Suprapubic skin (tissue), 4 donors: ENCODE measurements around the gene TBC1D19. TPM values are rescaled to one million over a fixed set of nuclear protein-coding genes. Genes with fewer than 3 reads are reported as not detected.

ENCODE experiments used
- DNase-seq, 2 donors: peaks; one replicate each; pipeline ENCODE4 v3.0.0-alpha.2; 2019; ENCODE audit warnings: low spot score in 2 of 2
- H3K27ac ChIP-seq: fragments of 200-600 bp; sonication (generic); one replicate; pipeline ENCODE4 v1.5.1; 2019
- H3K27me3 ChIP-seq: fragments of 200-600 bp; sonication (generic); one replicate; pipeline ENCODE4 v1.5.1; 2019
- H3K36me3 ChIP-seq: fragments of 200-600 bp; sonication (generic); one replicate; pipeline ENCODE4 v1.5.1; 2019
- H3K4me1 ChIP-seq: fragments of 200-600 bp; sonication (generic); one replicate; pipeline ENCODE4 v1.5.1; 2019
- H3K4me3 ChIP-seq: fragments of 200-600 bp; sonication (generic); one replicate; pipeline ENCODE4 v1.5.1; 2019; ENCODE audit warnings: mild to moderate bottlenecking
- H3K9me3 ChIP-seq: fragments of 200-600 bp; sonication (generic); one replicate; pipeline ENCODE4 v1.5.1; 2019
- EP300 ChIP-seq: sonication (generic); formaldehyde crosslinking; IDR thresholded peaks from one replicate; pipeline ENCODE4 v1.6.1; 2017; ENCODE audit warnings: antibody characterized with exemption
- POLR2A ChIP-seq, 2 donors: fragments of 450-650 bp; IDR thresholded peaks; one replicate each; pipeline ENCODE4 v1.6.1; 2017; ENCODE audit warnings: antibody characterized with exemption in 2 of 2, mild to moderate bottlenecking in 2 of 2, moderate library complexity in 2 of 2
- POLR2AphosphoS5 ChIP-seq, 3 donors: sonication (generic); formaldehyde crosslinking; IDR thresholded peaks; one replicate each; pipeline ENCODE4 v1.6.1; 2017; ENCODE audit warnings: antibody characterized with exemption in 3 of 3
- WGBS: methylation state at CpG from one replicate; pipeline ENCODE4 v1.1.5; 2018; 5-methylcytosine and 5-hydroxymethylcytosine counted together
- total RNA-seq, 4 donors: library from RNA; depleted of rRNA; stranded (reverse); fragments of >200 nt; gene quantifications; one replicate each; pipeline ENCODE4 v1.1.0, GENCODE V29; 2016
- TF ChIP-seq, protein P1 (sequence below), 2 donors: fragments of 200-600 bp in 1 of 2; fragments of 450-650 bp in 1 of 2; sonication (generic) in 1 of 2; IDR thresholded peaks; one replicate each; pipeline ENCODE4 v1.5.1; 2016 to 2019; ENCODE audit warnings: antibody characterized with exemption in 2 of 2, mild to moderate bottlenecking in 1 of 2, moderate library complexity in 1 of 2

Gene TBC1D19
- total RNA-seq, 4 donors from 2014 or later, result 6.2 to 16.2 (median 11.9) TPM

- Histone ChIP-seq H3K4me1 (no peaks in the 10 kb centered on the region), H3K9me3 (no peaks in the 10 kb centered on the region), H3K27ac (no peak overlapping the region), H3K27me3 (no peaks in the 10 kb centered on the region), H3K4me3 (no peak overlapping the region), H3K36me3 (no peaks in the 10 kb centered on the region)
- WGBS, result 100% methylated on average over 1 of the region's 1 CpG
- TF ChIP-seq POLR2AphosphoS5 (IDR thresholded peaks at IDR 0.05) (no peak), POLR2A (IDR thresholded peaks at IDR 0.05) (no peak), EP300 (no peak)
- TF ChIP-seq, protein P1, sequence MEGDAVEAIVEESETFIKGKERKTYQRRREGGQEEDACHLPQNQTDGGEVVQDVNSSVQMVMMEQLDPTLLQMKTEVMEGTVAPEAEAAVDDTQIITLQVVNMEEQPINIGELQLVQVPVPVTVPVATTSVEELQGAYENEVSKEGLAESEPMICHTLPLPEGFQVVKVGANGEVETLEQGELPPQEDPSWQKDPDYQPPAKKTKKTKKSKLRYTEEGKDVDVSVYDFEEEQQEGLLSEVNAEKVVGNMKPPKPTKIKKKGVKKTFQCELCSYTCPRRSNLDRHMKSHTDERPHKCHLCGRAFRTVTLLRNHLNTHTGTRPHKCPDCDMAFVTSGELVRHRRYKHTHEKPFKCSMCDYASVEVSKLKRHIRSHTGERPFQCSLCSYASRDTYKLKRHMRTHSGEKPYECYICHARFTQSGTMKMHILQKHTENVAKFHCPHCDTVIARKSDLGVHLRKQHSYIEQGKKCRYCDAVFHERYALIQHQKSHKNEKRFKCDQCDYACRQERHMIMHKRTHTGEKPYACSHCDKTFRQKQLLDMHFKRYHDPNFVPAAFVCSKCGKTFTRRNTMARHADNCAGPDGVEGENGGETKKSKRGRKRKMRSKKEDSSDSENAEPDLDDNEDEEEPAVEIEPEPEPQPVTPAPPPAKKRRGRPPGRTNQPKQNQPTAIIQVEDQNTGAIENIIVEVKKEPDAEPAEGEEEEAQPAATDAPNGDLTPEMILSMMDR (IDR thresholded peaks at IDR 0.05), result no peak
- no peak for DNase-seq
These were observed 17.3 kb downstream of the TBC1D19 start for GRCh38 chr4:26601204-26601603.

GRCh38 chr4:26607776-26608175 lies 23.9 kb downstream of the TBC1D19 start:
- no peak overlapping the region for H3K27ac ChIP-seq
- no peak for TF ChIP-seq POLR2A (IDR thresholded peaks at IDR 0.05)
- no peak for TF ChIP-seq POLR2AphosphoS5 (IDR thresholded peaks at IDR 0.05)
- TF ChIP-seq, protein P1 (IDR thresholded peaks at IDR 0.05), result no peak
- TF ChIP-seq EP300, result no peak
- WGBS, result 61% methylated on average over 2 of the region's 2 CpGs
- no peaks in the 10 kb centered on the region for H3K27me3 ChIP-seq
- no peak for DNase-seq
- no peaks in the 10 kb centered on the region for H3K9me3 ChIP-seq
- H3K36me3 ChIP-seq, result no peaks in the 10 kb centered on the region
- H3K4me3 ChIP-seq, result no peak overlapping the region
- H3K4me1 ChIP-seq, result no peaks in the 10 kb centered on the region

DNA sequence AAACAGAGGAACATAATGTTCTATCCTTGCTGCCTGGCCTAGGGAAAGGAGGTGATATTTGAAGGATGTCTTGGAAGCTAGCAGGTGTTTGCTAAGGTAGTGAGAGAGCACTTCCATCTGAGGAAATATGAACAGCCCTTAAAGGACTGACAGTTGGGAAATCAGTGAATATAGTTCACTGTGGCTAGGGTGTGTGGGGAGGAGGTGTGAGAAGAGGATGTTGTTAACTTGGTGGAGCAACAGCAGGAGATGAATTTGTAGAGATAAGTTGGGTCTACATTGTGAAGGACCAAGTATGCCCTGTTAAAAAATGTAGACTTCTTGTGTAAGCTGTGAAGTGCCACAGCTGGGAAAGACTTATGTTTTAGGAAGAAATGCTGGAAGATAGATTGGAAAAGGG lies 25.5 kb downstream of the TBC1D19 start:
- TF ChIP-seq POLR2AphosphoS5 (IDR thresholded peaks at IDR 0.05), result no peak
- TF ChIP-seq POLR2A (IDR thresholded peaks at IDR 0.05), result no peak
- TF ChIP-seq, protein P1 (IDR thresholded peaks at IDR 0.05), result no peak
- TF ChIP-seq EP300, result no peak
- H3K27me3 ChIP-seq, result no peaks in the 10 kb centered on the region
- H3K9me3 ChIP-seq, result no peaks in the 10 kb centered on the region
- DNase-seq, result no peak
- H3K4me1 ChIP-seq, result no peaks in the 10 kb centered on the region
- no peak overlapping the region for H3K4me3 ChIP-seq
- no peak overlapping the region for H3K27ac ChIP-seq
- no peaks in the 10 kb centered on the region for H3K36me3 ChIP-seq

DNA sequence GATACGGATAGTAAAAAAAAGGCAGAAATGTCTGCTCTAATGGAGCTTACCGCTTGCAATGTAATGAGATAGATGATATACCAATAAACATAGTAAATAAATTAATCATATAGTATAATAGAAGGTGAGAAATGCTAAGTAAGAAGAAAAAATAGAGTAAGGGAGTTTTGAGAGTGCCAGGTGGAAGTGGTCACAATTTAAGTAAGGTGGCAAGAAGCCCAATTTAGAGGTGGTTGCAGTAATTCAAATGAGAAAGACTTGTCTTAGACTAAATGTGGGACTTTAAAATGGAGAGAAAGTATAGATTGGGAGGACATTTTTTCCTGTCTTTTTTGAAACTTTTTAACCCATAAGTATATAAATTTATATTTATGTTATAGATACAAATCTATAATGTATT lies 26.0 kb downstream of the TBC1D19 start:
- Histone ChIP-seq H3K4me1 (no peaks in the 10 kb centered on the region), H3K9me3 (no peaks in the 10 kb centered on the region), H3K27me3 (no peaks in the 10 kb centered on the region), H3K27ac (no peak overlapping the region), H3K4me3 (no peak overlapping the region), H3K36me3 (no peaks in the 10 kb centered on the region)
- WGBS, result 92% methylated on average over 2 of the region's 2 CpGs
- TF ChIP-seq, protein P1 (IDR thresholded peaks at IDR 0.05), result no peak
- no peak for TF ChIP-seq POLR2A (IDR thresholded peaks at IDR 0.05)
- no peak for TF ChIP-seq POLR2AphosphoS5 (IDR thresholded peaks at IDR 0.05)
- TF ChIP-seq EP300, result no peak
- DNase-seq, result no peak

GRCh38 chr4:26611372-26611771 lies 27.5 kb downstream of the TBC1D19 start:
- TF ChIP-seq POLR2A (IDR thresholded peaks at IDR 0.05), result no peak
- TF ChIP-seq, protein P1 (IDR thresholded peaks at IDR 0.05), result no peak
- no peak for TF ChIP-seq EP300
- TF ChIP-seq POLR2AphosphoS5 (IDR thresholded peaks at IDR 0.05), result no peak
- H3K27ac ChIP-seq, result no peak overlapping the region
- H3K36me3 ChIP-seq, result no peaks in the 10 kb centered on the region
- no peak overlapping the region for H3K4me3 ChIP-seq
- H3K27me3 ChIP-seq, result no peaks in the 10 kb centered on the region
- H3K9me3 ChIP-seq, result no peaks in the 10 kb centered on the region
- no peaks in the 10 kb centered on the region for H3K4me1 ChIP-seq
- DNase-seq, result no peak
